ENCODE measurements around the gene STXBP5L.

DNA sequence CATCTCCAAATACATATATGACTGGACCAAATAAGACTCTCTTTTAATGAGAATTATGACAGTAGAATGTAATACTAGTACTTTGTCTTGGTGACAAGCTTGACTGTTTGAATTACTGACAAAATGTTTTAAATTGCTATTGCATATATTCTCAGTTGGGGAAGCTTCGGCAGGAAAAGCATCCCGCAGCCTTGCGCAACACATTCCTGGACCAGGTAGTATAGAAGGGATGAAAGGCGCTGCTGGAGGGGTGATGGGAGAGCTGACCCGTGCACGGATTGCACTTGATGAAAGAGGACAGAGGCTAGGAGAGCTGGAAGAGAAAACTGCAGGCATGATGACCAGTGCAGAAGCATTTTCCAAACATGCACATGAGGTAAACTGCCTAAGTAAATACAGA lies 510.2 kb downstream of the STXBP5L start:
- TF ChIP-seq ZNF384 (IDR thresholded peaks at IDR 0.05) (no peak), HDGF (IDR thresholded peaks at IDR 0.05; ENCODE audit: borderline replicate concordance) (no peak)

Data from HEK293T (cell line).